Panc1 (cell line): ENCODE results near the gene UBE2E1. TPM values are rescaled to one million over a fixed set of nuclear protein-coding genes. Genes with fewer than 3 reads are reported as not detected.

ENCODE experiments used
- ATAC-seq: fragments of 200-7000 bp; cut with Tn5 transposase; 2 replicates; pipeline ENCODE4 v1.9.1; 2020; ENCODE audit warnings: mild to moderate bottlenecking, moderate library complexity
- BruUV-seq: library from RNA; stranded (reverse); fragments of 400-500 nt; replicated peaks from 2 replicates; lab custom pipeline; 2021; lab: Mats Ljungman, UMichigan
- CTCF ChIA-PET: fragments of 300-600 bp; sonication (Branson Sonifier 250); formaldehyde crosslinking; loops from one replicate; lab custom pipeline; 2022; ENCODE audit warnings: antibody characterized with exemption; lab: Charles Lee
- POLR2A ChIA-PET: fragments of 300-600 bp; sonication (Branson Sonifier 250); formaldehyde crosslinking; loops from one replicate; lab custom pipeline; 2022; ENCODE audit warnings: antibody characterized with exemption; lab: Charles Lee
- DNase-seq: peaks from one replicate; pipeline ENCODE4 v3.0.0-alpha.2; 2010; ENCODE audit warnings: low read depth, low spot score
- H3K27ac ChIP-seq: 2 replicates; pipeline ENCODE4 v1.5.1; 2011; ENCODE audit warnings: mild to moderate bottlenecking, low read length, inconsistent platforms
- H3K27me3 ChIP-seq: fragments of 200-500 bp; sonication (Bioruptor generic); 2 replicates; pipeline ENCODE4 v1.6.0; 2014; ENCODE audit warnings: low read length, inconsistent platforms; ENCODE audit not compliant: control insufficient read depth, insufficient read depth
- H3K36me3 ChIP-seq: fragments of 200-500 bp; sonication (Bioruptor generic); 2 replicates; pipeline ENCODE4 v1.5.1; 2014; ENCODE audit warnings: inconsistent platforms, mild to moderate bottlenecking, low read length, moderate library complexity; ENCODE audit not compliant: control insufficient read depth, insufficient read depth
- H3K4me1 ChIP-seq: 2 replicates; pipeline ENCODE4 v1.5.1; 2011; ENCODE audit warnings: inconsistent platforms, mild to moderate bottlenecking, low read length, moderate library complexity; ENCODE audit not compliant: control insufficient read depth, insufficient read depth
- H3K4me3 ChIP-seq, 2 experiments: 2 replicates each; pipeline ENCODE4 v1.5.1; 2011 to 2012; ENCODE audit warnings: low read depth in 2 of 2, low read length in 2 of 2, mild to moderate bottlenecking in 2 of 2, inconsistent platforms in 1 of 2, moderate library complexity in 1 of 2
- H3K9me3 ChIP-seq: fragments of 200-500 bp; sonication (Bioruptor generic); 2 replicates; pipeline ENCODE4 v1.5.1; 2014; ENCODE audit warnings: low read depth, mild to moderate bottlenecking, inconsistent platforms, low read length, moderate library complexity; ENCODE audit not compliant: control insufficient read depth, insufficient read depth
- POLR2AphosphoS5 ChIP-seq: IDR thresholded peaks from 2 replicates; pipeline ENCODE4 v1.6.1; 2012; ENCODE audit warnings: mild to moderate bottlenecking, low read depth, low read length, moderate library complexity
- REST ChIP-seq, 2 experiments: IDR thresholded peaks; 2 replicates each; pipeline ENCODE4 v1.6.1; 2011 to 2012; ENCODE audit warnings: low read depth in 2 of 2, control low read depth in 1 of 2, low read length in 1 of 2, mild to moderate bottlenecking in 1 of 2, moderate library complexity in 1 of 2; ENCODE audit not compliant: insufficient read depth in 1 of 2
- SIN3A ChIP-seq: IDR thresholded peaks from 2 replicates; pipeline ENCODE4 v1.6.1; 2012; ENCODE audit warnings: low read depth, mild to moderate bottlenecking, low read length, moderate library complexity, borderline replicate concordance; ENCODE audit not compliant: insufficient read depth
- TCF7L2 ChIP-seq: IDR thresholded peaks from 2 replicates; pipeline ENCODE4 v1.6.1; 2011; ENCODE audit warnings: mild to moderate bottlenecking, low read depth, low read length, inconsistent platforms
- in situ Hi-C: cut with HindIII; loops from 2 replicates; pipeline ENCODE4 v1.10.0; 2016; ENCODE audit warnings: low sequenced_read_pairs, low pct_unique_long_range_greater_than_20kb
- intact Hi-C: fragments of 100-400 bp; cut with micrococcal nuclease; formaldehyde crosslinking; loops from one replicate; pipeline ENCODE4 v1.10.0; 2022; ENCODE audit not compliant: unreplicated experiment
- total RNA-seq: library from RNA; stranded (reverse); gene quantifications from one replicate; pipeline ENCODE4 v1.2.1, GENCODE V29; 2021; ENCODE audit not compliant: unreplicated experiment
- TF ChIP-seq, protein P1 (sequence below): fragments of 450-650 bp; IDR thresholded peaks from 2 replicates; pipeline ENCODE4 v1.5.1; 2017; ENCODE audit warnings: mild to moderate bottlenecking

The UBE2E1 gene
- total RNA-seq, 1 experiment from 2014 or later, result 127 TPM

DNA sequence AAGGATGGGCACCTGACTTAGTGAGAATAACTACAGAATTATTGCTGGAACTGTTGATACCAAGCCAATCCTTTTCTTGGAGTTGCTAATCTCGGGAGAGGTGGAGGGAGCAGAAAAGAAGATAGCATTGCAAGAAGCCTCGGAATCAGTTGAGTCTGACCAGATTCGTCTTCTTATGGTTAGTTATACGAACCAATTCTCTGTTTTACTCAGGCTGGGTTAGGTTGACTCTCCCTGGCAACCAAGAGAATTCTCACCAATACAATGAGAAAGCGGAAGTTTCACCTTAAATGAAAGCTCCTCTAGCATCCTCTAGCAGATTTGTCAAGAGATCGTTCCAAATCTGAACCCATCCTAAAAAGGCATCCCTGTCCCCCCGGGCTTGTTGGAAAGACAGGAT is 43.5 kb upstream of the UBE2E1 start:
- ChIA-PET CTCF (no interaction called here), POLR2A (no interaction called here)
- TF ChIP-seq, protein P1, sequence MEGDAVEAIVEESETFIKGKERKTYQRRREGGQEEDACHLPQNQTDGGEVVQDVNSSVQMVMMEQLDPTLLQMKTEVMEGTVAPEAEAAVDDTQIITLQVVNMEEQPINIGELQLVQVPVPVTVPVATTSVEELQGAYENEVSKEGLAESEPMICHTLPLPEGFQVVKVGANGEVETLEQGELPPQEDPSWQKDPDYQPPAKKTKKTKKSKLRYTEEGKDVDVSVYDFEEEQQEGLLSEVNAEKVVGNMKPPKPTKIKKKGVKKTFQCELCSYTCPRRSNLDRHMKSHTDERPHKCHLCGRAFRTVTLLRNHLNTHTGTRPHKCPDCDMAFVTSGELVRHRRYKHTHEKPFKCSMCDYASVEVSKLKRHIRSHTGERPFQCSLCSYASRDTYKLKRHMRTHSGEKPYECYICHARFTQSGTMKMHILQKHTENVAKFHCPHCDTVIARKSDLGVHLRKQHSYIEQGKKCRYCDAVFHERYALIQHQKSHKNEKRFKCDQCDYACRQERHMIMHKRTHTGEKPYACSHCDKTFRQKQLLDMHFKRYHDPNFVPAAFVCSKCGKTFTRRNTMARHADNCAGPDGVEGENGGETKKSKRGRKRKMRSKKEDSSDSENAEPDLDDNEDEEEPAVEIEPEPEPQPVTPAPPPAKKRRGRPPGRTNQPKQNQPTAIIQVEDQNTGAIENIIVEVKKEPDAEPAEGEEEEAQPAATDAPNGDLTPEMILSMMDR, result no peak
- no peak for TF ChIP-seq REST (IDR thresholded peaks at IDR 0.05; ENCODE audit: insufficient read depth in 1 of 2, low read depth in 2 of 2, low read length in 1 of 2)
- TF ChIP-seq POLR2AphosphoS5, result no peak
- no peak for TF ChIP-seq TCF7L2
- TF ChIP-seq SIN3A, result no peak
- Histone ChIP-seq H3K36me3 (no peaks in the 10 kb centered on the region), H3K9me3 (no peaks in the 10 kb centered on the region), H3K27me3 (no peaks in the 10 kb centered on the region), H3K27ac (no peak overlapping the region), H3K4me1 (no peaks in the 10 kb centered on the region), H3K4me3 (no peak overlapping the region)
- BruUV-seq, result no TSS peak
- DNase-seq (no peak), ATAC-seq (no peak)
- in situ Hi-C loops (no loop called here), intact Hi-C loops (no loop called here)

DNA sequence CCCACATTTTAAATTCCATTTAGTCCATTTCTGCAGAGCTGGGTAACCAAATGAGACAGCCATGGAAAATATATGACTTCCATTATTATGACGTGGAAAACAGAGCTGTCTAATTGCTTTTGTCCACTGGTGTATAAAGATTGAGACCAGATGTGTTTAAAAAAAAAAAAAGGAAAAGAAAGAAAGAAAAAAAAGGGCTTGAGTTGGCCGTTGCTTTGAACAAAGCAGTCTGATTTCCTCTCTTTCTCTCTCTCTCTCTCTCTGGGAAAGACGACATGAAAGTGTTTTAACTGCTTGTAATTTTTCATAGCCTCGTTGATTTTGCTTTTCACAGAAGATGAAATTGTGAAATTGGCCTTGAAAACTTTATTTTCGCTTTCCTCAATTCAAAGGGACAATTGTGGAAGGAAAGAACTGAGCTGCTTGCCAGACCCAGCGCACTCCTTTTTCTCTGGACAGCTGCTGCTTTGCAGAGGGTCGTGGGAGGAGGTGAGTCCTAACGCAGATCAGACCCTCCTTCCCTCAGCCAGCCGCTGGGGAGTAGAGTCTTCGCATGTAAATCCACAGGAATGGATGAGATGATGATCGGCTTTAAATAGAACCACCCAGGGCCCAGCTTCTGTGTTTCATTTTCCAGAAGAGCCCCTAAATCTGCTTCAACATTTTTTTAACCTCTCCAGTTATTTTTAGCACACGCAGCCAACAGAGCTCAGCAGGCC is 42.8 kb upstream of the UBE2E1 start:
- no peak overlapping the region for H3K27ac ChIP-seq
- CTCF ChIA-PET, result no interaction called here
- H3K4me3 ChIP-seq, result no peak overlapping the region; a peak in 1 of 4 replicates
- no peak for ATAC-seq
- H3K27me3 ChIP-seq, result no peaks in the 10 kb centered on the region
- DNase-seq, result no peak
- in situ Hi-C loops (no loop called here), intact Hi-C loops (no loop called here)
- BruUV-seq, result no TSS peak
- TF ChIP-seq POLR2AphosphoS5, result no peak
- TF ChIP-seq TCF7L2, result no peak
- TF ChIP-seq REST (IDR thresholded peaks at IDR 0.05; ENCODE audit: insufficient read depth in 1 of 2, low read depth in 2 of 2, low read length in 1 of 2), result no peak
- TF ChIP-seq, protein P1, result no peak
- TF ChIP-seq SIN3A, result no peak
- POLR2A ChIA-PET, result interaction anchor here (0.6 kb wide), 1 partner anchor 28 kb away, joined by 3 read pairs; no protein-coding TSS in a partner anchor
- H3K4me1 ChIP-seq, result no peaks in the 10 kb centered on the region
- H3K9me3 ChIP-seq, result no peaks in the 10 kb centered on the region
- no peaks in the 10 kb centered on the region for H3K36me3 ChIP-seq
